Measurements from ENCODE around the gene EGFL8.

EGFL8 gene

DNA sequence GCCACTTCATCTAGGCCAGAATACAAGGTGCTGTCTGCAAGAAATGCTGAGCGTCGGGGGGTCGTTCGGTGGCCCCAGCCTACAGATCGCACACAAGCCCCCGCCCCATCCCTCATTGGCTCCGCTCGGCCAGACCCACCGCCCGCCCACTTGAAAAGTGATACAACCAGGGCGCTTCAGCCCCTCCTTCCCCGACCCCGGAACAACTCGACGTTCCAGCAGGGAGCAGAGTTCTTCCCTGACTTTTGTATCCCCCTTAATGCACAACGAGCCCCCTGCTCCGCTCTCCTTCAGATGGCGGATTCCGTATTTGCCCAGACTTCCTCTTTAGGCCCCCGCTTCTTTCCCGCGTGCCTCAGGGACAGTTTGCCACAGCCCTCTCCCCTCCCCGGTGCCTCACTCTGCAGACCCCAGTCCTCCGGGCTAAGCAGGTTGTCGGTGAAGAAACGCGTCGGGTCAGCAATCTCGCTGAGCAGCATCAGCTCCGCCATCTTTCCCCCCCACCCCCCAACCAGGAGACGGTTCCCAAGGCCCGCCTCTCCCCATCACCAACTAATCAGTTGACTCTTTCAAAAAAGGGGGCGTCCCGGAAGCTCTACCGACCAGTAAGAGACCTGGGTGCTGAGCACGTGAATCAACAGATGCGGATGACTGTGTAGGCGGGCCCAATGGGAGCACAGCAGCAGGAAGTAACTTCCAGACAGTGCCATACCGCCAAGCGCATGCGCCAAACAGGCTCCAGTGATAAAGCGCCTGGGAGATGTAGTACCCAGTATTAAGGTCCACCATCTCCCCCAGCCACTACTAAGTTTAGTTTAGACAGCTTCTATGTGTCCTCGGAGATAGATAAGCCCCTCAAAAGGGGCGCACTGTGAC is 36.4 kb upstream of the EGFL8 start, which contains the start of gene ATF6B:
Gene ATF6B (minus strand): TSS at position 530 of the 876 bp plus-strand sequence. CDS start 39 bp downstream, at position 491.
- peak within 1 kb of the TSS; percentile 88 for H3K4me3 ChIP-seq (ENCODE audit: low read depth, low read length)
- no peaks in the 10 kb centered on the region for H3K9me3 ChIP-seq (ENCODE audit: severe bottlenecking)
- H3K36me3 ChIP-seq, result peaks cover 38% of the 10 kb centered on the region
- peak within 1 kb of the TSS; percentile 87 for H3K27ac ChIP-seq
- no peaks in the 10 kb centered on the region for H3K27me3 ChIP-seq (ENCODE audit: insufficient read depth, low read depth, severe bottlenecking)
- peak; percentile 100 for DNase-seq
- TF ChIP-seq, protein P1, sequence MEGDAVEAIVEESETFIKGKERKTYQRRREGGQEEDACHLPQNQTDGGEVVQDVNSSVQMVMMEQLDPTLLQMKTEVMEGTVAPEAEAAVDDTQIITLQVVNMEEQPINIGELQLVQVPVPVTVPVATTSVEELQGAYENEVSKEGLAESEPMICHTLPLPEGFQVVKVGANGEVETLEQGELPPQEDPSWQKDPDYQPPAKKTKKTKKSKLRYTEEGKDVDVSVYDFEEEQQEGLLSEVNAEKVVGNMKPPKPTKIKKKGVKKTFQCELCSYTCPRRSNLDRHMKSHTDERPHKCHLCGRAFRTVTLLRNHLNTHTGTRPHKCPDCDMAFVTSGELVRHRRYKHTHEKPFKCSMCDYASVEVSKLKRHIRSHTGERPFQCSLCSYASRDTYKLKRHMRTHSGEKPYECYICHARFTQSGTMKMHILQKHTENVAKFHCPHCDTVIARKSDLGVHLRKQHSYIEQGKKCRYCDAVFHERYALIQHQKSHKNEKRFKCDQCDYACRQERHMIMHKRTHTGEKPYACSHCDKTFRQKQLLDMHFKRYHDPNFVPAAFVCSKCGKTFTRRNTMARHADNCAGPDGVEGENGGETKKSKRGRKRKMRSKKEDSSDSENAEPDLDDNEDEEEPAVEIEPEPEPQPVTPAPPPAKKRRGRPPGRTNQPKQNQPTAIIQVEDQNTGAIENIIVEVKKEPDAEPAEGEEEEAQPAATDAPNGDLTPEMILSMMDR (IDR thresholded peaks at IDR 0.05; ENCODE audit: low read depth, low read length), result no peak

DNA sequence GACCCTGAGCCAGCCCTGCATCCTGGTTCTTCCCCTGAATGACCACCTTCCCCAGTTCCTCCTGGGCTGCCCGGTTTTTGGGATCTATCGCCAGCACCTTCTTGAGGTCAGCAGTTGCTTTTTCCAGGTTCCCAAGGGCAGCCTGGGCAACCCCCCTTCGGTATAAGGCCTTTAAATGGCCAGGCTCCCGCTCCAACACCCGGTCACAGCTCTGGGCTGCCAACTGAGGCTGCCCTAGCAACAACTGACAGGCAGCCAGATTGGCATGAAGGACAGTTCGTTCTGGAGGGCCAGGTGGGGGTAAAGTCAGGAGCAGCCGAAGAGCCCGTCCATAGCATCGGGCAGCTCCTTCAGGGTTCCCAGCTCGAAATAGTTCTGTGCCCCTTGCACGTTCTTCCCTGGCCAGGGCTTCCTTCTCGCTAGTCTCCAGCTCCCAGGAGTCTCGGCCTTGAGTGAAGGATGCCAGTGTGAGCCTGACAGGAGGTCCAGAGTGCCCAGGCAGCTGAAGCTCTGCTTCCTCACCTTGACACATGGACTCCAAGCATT is 35.6 kb upstream of the EGFL8 start:
- Histone ChIP-seq H3K9me3 (ENCODE audit: severe bottlenecking) (no peaks in the 10 kb centered on the region), H3K27me3 (ENCODE audit: insufficient read depth, low read depth, severe bottlenecking) (no peaks in the 10 kb centered on the region), H3K4me3 (ENCODE audit: low read depth, low read length) (no peak overlapping the region), H3K27ac (peak overlapping the region; percentile 21), H3K36me3 (peaks cover 32% of the 10 kb centered on the region)
- TF ChIP-seq, protein P1 (IDR thresholded peaks at IDR 0.05; ENCODE audit: low read depth, low read length), result no peak
- no peak for DNase-seq

DNA sequence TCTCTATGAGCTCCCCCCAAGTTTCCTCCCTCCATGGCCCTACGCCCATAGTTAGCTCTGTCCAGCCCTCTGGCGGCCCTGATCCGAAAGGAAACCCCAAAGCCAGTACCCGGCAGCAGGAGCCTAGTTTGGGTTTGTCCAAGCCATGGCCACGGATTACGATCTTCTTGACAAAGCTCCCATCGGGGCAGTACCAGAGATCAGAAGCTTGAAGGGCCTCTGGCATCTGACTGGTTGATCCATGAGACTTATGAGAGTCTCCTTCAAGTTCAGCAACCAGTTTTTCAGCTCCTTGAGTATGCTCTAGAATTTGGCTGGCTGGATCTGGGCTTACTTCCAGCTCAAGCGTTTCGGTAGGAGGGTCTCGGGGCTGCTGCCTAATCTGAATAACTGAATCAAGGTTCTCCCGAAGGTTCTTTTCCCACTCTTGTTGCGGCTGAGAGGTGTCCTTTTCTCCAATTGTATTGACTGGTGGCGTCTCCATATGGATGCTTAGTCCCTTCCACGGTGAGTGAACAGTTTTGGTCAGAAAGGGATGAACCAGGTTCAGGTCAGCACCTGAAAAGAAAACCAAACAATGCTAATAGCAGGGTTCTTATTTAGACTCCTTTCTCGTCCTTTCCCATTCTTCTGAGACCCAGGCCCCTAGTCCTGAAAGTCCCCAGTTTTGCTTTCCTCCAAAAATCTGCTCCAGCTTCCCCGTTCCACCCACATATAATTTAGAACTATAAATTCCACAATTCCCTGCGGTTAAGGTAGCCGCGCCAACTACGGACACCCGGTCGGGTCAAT is 34.9 kb upstream of the EGFL8 start:
- DNase-seq, result no peak
- TF ChIP-seq, protein P1 (IDR thresholded peaks at IDR 0.05; ENCODE audit: low read depth, low read length), result no peak
- H3K27me3 ChIP-seq (ENCODE audit: insufficient read depth, low read depth, severe bottlenecking), result no peaks in the 10 kb centered on the region
- H3K9me3 ChIP-seq (ENCODE audit: severe bottlenecking), result no peaks in the 10 kb centered on the region
- peak overlapping the region; percentile 79 for H3K4me3 ChIP-seq (ENCODE audit: low read depth, low read length)
- H3K36me3 ChIP-seq, result peaks cover 25% of the 10 kb centered on the region
- peak overlapping the region; percentile 75 for H3K27ac ChIP-seq

DNA sequence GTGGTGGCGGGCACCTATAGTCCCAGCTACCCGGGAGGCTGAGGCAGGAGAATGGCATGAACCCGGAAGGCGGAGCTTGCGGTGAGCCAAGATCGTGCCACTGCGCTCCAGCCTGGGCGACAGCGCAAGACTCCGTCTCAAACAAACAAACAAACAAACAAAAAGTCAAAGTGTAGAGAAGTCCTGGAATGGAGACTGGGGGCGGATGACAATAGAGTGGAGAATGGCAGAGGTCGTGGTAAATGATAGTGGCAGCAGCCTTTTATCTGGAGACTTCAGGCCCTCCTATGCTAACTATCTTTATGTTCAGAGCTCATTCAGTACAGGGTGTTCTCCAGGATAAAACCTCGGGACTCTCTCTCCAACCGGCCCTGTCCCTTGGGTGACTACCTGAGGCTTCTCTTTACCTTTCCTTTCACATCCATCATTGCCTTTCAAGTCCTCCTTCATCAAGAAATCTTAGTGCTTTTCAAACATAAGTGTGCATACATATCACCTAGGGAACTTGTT is 32.9 kb upstream of the EGFL8 start:
- H3K27me3 ChIP-seq (ENCODE audit: insufficient read depth, low read depth, severe bottlenecking), result no peaks in the 10 kb centered on the region
- no peak for DNase-seq
- no peak overlapping the region for H3K27ac ChIP-seq
- no peak overlapping the region for H3K4me3 ChIP-seq (ENCODE audit: low read depth, low read length)
- TF ChIP-seq, protein P1 (IDR thresholded peaks at IDR 0.05; ENCODE audit: low read depth, low read length), result no peak
- no peaks in the 10 kb centered on the region for H3K9me3 ChIP-seq (ENCODE audit: severe bottlenecking)
- peaks cover 5% of the 10 kb centered on the region for H3K36me3 ChIP-seq

DNA sequence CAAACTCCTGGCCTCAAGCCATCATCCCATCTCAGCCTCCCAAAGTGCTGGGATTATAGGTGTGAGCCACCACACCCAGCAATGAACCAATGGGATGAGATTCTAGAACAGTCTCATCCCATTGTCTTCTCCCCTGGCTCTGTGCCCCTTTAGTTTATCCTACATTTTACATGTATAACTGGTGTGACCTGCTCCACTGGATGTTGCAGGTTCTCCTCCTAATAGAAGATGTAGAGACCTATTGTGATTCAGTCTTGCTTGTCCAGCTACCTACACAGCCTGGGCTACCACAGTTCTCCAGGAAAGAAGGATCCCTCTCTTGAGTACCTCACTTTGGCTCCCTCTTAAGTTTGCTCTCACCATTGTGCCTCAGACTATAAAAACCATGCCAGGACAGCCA is 32.3 kb upstream of the EGFL8 start:
- H3K27me3 ChIP-seq (ENCODE audit: insufficient read depth, low read depth, severe bottlenecking), result no peaks in the 10 kb centered on the region
- TF ChIP-seq, protein P1 (IDR thresholded peaks at IDR 0.05; ENCODE audit: low read depth, low read length), result no peak
- DNase-seq, result no peak
- H3K36me3 ChIP-seq, result no peaks in the 10 kb centered on the region; the same call in 1 of the 2 replicates
- H3K9me3 ChIP-seq (ENCODE audit: severe bottlenecking), result no peaks in the 10 kb centered on the region
- H3K4me3 ChIP-seq (ENCODE audit: low read depth, low read length), result no peak overlapping the region
- no peak overlapping the region for H3K27ac ChIP-seq

All from WERI-Rb-1 (cell line).